Measurements from ENCODE around the gene SLC25A34.

SLC25A34 gene

GRCh38 chr1:15704526-15705183 lies 31.4 kb upstream of the SLC25A34 start:
- TF ChIP-seq CTCF (IDR thresholded peaks at IDR 0.05; ENCODE audit: low read depth, low read length, missing control alignments) = no peak
- DNase-seq (ENCODE audit: extremely low read depth, low read depth) = no peak
- no peak overlapping the region for H3K4me3 ChIP-seq (replicated peaks; ENCODE audit: low read depth, low read length)

GRCh38 chr1:15705184-15705566 lies 30.9 kb upstream of the SLC25A34 start:
- H3K4me3 ChIP-seq (replicated peaks; ENCODE audit: low read depth, low read length) = no peak overlapping the region
- DNase-seq (ENCODE audit: extremely low read depth, low read depth) = no peak
- TF ChIP-seq CTCF (IDR thresholded peaks at IDR 0.05; ENCODE audit: low read depth, low read length, missing control alignments) = no peak

GRCh38 chr1:15706751-15707150 lies 29.3 kb upstream of the SLC25A34 start:
- H3K4me3 ChIP-seq (replicated peaks; ENCODE audit: low read depth, low read length) = no peak overlapping the region
- no peak for DNase-seq (ENCODE audit: extremely low read depth, low read depth)
- TF ChIP-seq CTCF (IDR thresholded peaks at IDR 0.05; ENCODE audit: low read depth, low read length, missing control alignments) = no peak

- H3K4me3 ChIP-seq (replicated peaks; ENCODE audit: low read depth, low read length) = no peak overlapping the region
- TF ChIP-seq CTCF (IDR thresholded peaks at IDR 0.05; ENCODE audit: low read depth, low read length, missing control alignments) = no peak
- DNase-seq (ENCODE audit: extremely low read depth, low read depth) = no peak
Observed at GRCh38 chr1:15707239-15707925, 28.7 kb upstream of the SLC25A34 start.

- no peak for DNase-seq (ENCODE audit: extremely low read depth, low read depth)
- TF ChIP-seq CTCF (IDR thresholded peaks at IDR 0.05; ENCODE audit: low read depth, low read length, missing control alignments) = no peak
- no peak overlapping the region for H3K4me3 ChIP-seq (replicated peaks; ENCODE audit: low read depth, low read length)
Observed at GRCh38 chr1:15708486-15709137, 27.4 kb upstream of the SLC25A34 start.

- DNase-seq (ENCODE audit: extremely low read depth, low read depth) = no peak
- no peak overlapping the region for H3K4me3 ChIP-seq (replicated peaks; ENCODE audit: low read depth, low read length)
- TF ChIP-seq CTCF (IDR thresholded peaks at IDR 0.05; ENCODE audit: low read depth, low read length, missing control alignments) = no peak
Observed at GRCh38 chr1:15709226-15709625, 26.8 kb upstream of the SLC25A34 start.

Data from HFF-Myc (cell line).